T-helper 9 cell (primary cell): ENCODE results near the gene THSD8.
A peak's percentile ranks its signal among the peaks of the same experiment; 100 is the strongest.
"Not testable (repeated sequence)": the region's sequence is repeated elsewhere in the genome, so short reads cannot be mapped to it uniquely, and the experiment has no call there.

ENCODE experiments used
- DNase-seq: peaks from one replicate; pipeline ENCODE4 v3.0.0-alpha.2; 2020

THSD8 gene

GRCh38 chr19:12792853-12793289 lies 9.0 kb upstream of the THSD8 start:
- DNase-seq: no peak

DNA sequence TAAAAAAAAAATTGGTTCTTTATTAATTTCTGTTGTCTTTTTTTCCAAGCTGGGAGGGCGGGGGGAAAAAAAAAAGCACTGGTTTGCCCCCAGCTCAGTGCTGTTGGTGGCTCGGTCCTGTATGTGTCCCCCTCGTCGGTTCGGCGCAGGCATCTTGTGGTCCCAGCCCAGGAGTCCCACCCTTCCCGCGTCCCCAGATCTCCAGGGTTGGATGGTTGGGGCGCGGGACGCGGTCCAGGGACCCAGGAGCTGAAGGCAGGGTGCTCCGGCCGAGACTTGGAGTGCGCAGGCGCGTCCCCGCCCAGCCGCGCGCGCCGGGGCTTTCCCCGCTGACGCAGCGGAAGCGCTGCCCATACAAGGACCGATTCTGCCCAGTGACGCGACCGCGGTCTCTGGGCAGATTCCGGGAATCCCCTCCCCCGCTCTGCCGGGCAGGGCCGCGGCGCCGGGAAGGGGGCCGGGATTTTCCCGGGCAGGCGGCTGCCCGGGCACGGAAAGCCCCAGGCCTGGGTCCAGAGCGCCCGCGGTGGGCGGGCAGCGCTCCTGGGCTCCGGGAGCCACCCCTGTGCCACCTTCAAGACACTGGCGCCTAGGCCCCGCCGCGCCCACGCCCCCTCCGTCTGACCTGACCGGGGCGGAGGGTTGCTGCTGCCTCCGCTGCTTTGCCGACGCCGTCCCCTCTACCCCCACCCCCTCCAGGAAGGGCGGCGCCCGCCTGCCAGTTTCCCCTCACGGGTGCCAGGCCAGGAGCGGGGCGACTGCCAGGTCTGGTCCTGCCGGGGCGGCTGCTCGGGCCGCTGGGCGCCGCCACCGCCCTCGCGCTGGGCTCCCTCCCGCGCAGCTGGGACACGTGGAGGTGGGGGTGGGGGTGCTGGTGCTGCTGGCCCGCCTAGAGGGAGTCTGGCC lies 8.3 kb upstream of the THSD8 start:
- peak; percentile 93 for DNase-seq

DNA sequence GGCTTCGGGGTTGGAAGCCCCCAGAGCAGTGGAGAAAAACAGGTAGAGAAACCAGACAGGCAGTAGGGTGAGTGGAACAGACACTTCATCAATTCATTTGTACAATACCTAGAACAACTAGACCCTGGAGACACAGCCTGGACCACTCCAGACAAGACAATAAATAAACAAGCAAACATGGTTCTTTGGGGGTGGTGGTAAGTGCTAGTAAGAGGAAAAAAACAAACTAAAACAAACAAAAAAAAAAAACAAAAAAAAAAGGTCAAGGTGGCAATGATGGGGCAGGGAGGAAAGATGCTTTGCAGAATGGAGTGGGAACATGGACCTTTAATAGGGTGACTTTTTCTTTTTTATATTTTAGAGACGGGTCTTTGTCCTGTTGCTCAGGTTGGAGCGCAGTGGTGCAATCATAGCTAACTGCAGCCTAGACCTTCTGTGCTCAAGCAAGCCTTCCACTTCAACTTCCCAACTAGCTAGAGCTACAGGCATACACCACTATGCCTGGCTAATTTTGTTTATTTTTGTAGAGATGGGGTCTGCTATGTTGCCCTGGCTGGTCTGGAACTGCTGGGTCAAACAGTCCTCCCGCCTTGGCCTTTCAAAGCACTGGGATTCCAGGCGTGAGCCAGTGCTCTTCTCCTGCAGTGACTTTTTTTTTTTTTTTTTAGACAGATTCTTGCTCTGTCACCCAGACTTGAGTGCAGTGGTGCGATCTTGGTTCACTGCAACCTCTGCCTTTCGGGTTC lies 7.5 kb upstream of the THSD8 start:
- DNase-seq: no peak

DNA sequence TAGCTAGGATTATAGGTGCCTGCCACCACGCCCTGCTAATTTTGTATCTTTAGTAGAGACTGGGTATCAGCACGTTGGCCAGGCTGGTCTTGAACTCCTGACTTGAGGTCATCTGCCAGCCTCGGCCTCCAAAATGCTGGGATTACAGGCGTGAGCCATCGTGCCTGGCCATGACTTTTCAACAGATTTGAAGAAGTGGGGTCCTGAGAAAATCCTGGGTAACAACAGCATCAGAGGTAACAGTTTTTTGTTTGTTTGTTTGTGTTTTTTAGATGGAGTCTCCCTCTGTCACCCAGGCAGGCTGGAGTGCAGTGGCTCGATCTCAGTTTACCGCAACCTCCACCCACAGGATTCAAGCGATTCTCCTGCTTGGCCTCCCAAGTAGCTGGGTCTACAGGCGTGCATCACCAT lies 6.9 kb upstream of the THSD8 start:
- no peak for DNase-seq

GRCh38 chr19:12796146-12797071 lies 5.5 kb upstream of the THSD8 start:
- peak; percentile 67 for DNase-seq

DNA sequence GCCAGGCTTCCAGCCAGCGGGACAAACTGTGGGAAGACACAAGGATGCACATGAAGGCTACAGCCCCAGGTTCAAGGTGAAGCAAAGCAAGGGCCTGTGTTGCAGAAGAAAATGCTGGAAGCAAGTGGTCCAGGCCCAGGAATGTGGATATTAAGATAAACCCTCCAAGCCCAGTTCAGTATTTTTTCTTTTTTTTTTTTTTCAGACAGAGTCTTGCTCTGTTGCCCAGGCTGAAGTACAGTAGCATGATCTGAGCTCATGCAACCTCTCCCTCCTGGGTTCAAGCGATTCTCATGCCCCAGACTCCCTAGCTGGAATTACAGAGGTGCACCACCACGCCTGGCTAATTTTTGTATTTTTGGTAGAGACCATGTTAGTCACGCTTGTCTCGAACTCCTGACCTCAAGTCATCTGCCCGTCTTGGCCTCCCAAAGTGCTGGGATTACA lies 4.7 kb upstream of the THSD8 start:
- DNase-seq: no peak

DNA sequence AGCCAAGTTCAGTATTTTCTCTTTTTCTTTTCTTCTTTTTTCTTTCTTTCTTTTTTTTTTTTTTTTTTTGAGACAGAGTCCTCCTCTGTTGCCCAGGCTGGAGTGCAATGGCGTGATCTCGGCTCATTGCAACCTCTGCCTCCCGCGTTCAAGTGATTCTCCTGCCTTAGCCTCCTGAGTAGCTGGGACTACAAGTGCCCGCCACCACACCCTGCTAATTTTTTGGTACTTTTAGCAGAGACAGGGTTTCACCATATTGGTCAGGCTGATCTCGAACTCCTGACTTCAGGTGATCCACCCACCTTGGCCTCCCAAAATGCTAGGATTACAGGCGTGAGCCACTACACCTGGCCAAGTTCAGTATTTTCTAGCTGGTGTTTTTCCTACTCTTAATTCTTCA lies 4.3 kb upstream of the THSD8 start:
- not testable (repeated sequence) for DNase-seq

DNA sequence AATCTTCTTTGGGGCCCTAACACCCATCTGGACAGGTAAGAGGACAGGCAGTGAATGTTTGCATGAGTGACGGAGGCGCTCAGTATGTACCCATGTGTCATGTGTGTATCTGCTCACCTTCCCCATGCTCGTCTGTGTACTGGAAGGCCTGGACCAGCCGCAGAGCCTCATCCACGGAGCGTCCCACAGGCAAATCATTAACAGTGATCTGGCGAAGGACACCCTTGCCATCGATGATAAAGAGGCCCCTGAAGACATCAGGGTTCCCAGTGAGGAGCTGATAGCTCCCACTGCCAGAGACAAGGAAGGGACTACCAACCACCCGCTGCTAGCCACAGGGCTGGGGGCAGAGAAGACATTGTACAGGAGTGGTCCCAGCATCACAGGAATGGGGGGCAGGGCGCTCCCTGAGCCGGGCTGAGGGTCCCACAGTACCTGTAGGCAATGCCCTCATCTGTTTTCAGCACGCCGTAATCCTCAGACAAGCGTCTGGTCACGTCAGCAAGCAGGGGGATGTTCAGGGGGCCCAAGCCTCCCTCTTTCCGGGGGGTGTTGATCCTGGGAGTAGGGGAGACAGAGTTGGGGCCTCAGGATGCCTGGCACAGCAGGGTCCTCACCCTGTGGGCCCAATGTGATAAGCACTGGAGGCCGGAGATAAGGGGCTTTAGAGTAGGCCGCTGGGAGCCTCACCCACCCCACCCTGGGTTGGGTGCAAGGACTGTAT lies 2.0 kb upstream of the THSD8 start:
- no peak for DNase-seq

GRCh38 chr19:12800466-12800770 lies 1.5 kb upstream of the THSD8 start:
- no peak for DNase-seq

GRCh38 chr19:12800923-12801465 lies 875 bp upstream of the THSD8 start:
- no peak for DNase-seq

DNA sequence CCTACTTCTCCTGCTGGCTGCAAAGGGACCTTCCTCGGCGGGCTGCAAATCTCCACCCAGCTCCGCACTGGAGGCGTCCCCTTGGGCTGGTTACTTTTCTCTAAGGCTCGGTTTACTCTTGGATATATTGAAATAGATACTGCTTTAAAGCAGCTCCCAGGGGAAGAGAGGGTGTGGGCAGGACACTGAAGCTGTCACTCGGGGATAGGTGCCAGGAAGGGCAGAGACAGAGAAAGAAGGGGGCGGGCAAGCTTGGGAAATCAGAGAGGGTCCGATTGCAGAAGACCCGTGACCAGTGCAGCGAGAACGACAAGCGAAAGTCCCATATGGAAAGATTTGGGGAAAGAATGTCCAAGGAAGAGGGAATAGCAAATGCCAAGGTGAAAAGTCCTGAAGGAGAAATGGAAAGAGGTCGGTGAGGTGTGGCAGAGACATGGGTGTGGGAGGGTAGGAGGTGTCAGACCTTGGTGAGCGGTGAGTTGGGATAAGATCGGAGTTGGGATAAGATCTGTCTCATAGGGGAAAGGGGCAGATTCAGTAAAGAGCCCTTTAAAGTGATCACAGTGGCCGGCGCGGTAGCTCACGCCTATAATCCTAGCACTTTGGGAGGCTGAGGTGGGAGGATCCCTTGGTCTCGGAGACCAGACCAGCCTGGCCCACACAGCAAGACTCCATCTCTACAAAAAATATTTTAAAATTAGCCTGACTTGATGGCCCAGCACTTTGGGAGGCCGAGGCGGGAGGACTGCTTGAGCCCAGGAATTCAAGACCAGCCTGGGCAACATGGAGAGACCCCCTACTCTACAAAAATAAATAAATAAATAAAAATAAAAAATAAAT lies 618 bp downstream of the THSD8 start:
- DNase-seq: no peak

GRCh38 chr19:12804051-12804450 lies 2.2 kb downstream of the THSD8 start:
- no peak for DNase-seq

- peak; percentile 79 for DNase-seq
These were observed 4.6 kb downstream of the THSD8 start, which contains the start of gene RNASEH2A for GRCh38 chr19:12806242-12807081. TSS of gene RNASEH2A (plus strand) at chr19:12806584. CDS start at chr19:12806674, 90 bp downstream.

- DNase-seq: no peak
These were observed 13.2 kb downstream of the THSD8 start for GRCh38 chr19:12815088-12815487.

DNA sequence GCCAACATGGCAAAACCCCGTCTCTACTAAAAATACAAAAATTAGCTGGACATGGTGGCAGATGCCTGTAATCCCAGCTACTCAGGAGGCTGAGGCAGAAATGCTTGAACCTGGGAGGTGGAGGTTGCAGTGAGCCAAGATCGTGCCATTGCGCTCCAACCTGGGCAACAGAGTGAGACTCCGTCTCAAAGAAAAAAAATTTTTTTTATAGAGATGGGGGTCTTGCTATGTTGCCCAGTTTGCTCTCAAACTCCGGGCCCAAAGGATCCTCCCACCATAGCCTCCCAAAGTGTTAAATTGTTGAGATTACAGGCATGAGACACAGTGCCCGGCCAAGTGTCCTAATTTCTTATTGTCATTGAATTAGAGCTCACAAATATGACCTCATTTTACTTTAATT lies 15.3 kb downstream of the THSD8 start:
- DNase-seq: not testable (repeated sequence)

DNA sequence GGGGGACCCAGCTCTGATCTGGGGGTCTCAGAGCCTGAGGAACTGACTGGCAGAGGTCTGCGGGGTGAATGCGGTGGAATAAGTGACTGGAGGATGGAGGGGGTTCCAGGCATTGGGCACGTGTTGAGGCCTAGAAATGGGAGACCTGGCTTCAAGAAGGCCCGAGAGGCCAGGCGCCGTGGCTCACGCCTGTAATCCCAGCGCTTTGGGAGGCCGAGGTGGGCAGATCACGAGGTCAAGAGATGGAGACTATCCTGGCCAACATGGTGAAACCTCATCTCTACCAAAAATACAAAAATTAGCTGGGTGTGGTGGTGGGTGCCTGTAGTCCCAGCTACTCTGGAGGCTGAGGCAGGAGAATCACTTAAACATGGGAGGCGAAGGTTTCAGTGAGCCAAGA lies 15.9 kb downstream of the THSD8 start:
- DNase-seq: not testable (repeated sequence)

- no peak for DNase-seq
These were observed 19.9 kb downstream of the THSD8 start for GRCh38 chr19:12821761-12822160.

DNA sequence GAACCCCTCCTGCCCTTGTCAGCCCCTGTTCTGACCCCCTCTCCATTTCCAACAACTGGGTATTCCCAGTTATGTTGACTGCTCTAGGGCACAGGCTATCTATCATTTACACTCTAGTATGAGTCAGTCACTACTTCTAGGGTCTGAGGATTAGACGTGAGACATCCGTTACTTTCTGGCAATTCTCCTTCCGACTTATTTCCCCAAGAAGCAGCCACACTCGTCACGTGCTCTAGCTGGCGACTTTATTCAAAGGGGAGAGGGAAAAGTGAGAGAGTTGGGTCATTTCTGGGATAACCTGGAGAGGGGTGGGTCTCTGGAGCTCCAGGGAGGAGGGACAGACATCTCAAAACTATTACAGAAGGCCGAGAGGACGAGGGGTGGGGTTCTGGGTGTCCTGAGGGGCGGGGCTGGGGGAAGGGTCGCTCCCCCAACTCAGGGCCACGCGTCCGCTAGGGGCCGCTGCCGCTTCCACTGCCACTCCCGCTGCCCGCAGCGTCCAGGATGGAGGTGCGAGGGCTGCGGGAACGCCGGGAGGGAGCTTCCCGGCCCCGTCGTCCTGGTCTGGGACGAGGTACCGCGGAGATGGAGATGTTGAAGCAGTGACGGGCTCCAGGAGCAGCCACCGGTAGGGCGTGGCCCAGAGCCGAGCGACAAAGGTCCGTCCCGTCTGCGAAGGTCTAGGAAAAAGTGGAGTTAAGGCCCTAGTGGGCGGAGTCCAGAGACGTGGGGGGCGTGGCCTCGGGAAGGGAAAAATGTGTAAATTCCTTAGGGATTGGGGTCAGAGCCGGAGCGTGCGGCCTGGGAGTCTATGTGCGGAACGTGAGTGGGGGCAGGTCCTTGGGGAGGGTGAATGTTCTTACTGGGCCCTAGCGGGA lies 23.6 kb downstream of the THSD8 start:
- no peak for DNase-seq

GRCh38 chr19:12828494-12828893 lies 26.6 kb downstream of the THSD8 start:
- DNase-seq: no peak
